Muscle layer of colon (tissue), 2 donors: ENCODE data around the gene SRPRB.

Source experiments
- H3K27ac ChIP-seq: one replicate; pipeline ENCODE4 v1.7.0; 2013; ENCODE audit warnings: low read depth, mild to moderate bottlenecking, low read length, moderate library complexity
- H3K27me3 ChIP-seq, 2 donors: one replicate each; pipeline ENCODE4 v1.7.0; 2013; ENCODE audit warnings: low read length in 2 of 2, mild to moderate bottlenecking in 2 of 2; ENCODE audit not compliant: insufficient read depth in 2 of 2, control insufficient read depth in 1 of 2
- H3K36me3 ChIP-seq: one replicate; pipeline ENCODE4 v1.7.0; 2013; ENCODE audit warnings: mild to moderate bottlenecking, low read length; ENCODE audit not compliant: insufficient read depth
- H3K4me1 ChIP-seq: one replicate; pipeline ENCODE4 v1.7.0; 2013; ENCODE audit warnings: mild to moderate bottlenecking, low read length; ENCODE audit not compliant: insufficient read depth
- H3K4me3 ChIP-seq, 2 donors: one replicate each; pipeline ENCODE4 v1.7.0; 2013; ENCODE audit warnings: low read length in 2 of 2, low read depth in 1 of 2, mild to moderate bottlenecking in 1 of 2, moderate library complexity in 1 of 2
- H3K9ac ChIP-seq: one replicate; pipeline ENCODE4 v1.7.0; 2013; ENCODE audit warnings: low read length
- H3K9me3 ChIP-seq: one replicate; pipeline ENCODE4 v1.7.0; 2013; ENCODE audit warnings: mild to moderate bottlenecking, low read length
- donor health status: abdominal sarcoma.
- donor health status: Adenocarcinoma of cecum.

Gene SRPRB

DNA sequence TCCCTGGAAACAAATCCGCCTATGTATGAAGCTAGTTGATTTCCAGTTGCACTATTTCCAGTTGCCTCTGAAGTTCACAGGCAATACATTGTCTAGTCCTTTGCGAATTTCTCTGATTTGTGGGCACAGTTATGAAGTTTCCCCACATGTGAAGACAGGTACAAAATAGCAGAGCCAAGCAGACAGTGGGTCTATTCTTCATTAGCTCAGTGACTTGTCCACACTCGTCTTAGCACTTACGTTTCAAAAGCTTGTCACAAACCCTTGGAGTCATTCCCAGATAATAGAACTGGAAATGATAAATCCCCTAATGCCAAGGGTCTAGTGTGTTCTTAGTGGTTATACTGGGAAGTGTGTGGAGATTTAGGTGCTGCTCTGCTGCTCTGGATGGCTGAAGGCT, 14.5 kb downstream of the SRPRB start:
- Histone ChIP-seq H3K4me1 (no peaks in the 10 kb centered on the region), H3K4me3 (no peak overlapping the region), H3K27me3 (no peaks in the 10 kb centered on the region), H3K27ac (no peak overlapping the region), H3K36me3 (peaks cover 47% of the 10 kb centered on the region), H3K9ac (no peak overlapping the region), H3K9me3 (no peaks in the 10 kb centered on the region)

DNA sequence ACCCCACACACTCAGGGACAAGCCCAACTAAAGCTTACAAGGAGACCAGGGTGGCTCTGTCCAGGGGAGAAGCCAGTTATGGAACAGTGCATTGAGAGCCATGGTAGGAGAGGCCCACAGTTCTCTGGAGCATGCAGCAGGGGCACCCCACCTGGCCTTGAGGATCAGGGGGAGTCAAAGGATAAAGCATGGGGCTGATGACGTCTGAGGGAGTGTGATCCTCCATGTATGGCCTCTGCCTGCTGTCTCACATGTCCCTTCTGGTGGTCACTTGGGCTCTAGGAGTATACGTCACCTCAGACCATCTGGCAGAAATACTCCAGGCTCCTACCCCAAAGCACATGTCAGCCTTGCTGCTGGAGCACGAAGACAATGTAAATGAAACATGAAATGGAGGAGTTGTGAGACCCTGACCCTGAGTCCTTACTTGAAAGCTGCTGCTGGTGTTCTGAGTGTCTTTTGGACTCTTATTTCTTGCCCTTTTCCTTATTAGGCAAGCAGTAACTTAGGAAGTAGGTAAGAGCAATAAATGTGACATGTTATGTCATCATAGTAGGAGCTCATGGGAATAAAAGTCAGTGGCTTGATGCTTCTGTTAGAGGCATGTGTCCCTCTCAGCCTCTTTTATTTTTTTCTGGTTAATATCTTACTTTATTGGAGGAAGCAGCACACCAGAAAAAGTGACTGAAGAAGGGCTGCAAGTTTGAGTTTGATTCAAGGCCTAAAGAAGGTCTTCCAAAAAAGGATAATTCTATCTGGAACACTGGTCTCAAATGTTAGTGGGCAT, 15.5 kb downstream of the SRPRB start:
- H3K27me3 ChIP-seq: no peaks in the 10 kb centered on the region
- H3K36me3 ChIP-seq: peaks cover 42% of the 10 kb centered on the region
- no peaks in the 10 kb centered on the region for H3K4me1 ChIP-seq
- H3K4me3 ChIP-seq: no peak overlapping the region
- no peak overlapping the region for H3K27ac ChIP-seq
- H3K9me3 ChIP-seq: no peaks in the 10 kb centered on the region
- no peak overlapping the region for H3K9ac ChIP-seq

DNA sequence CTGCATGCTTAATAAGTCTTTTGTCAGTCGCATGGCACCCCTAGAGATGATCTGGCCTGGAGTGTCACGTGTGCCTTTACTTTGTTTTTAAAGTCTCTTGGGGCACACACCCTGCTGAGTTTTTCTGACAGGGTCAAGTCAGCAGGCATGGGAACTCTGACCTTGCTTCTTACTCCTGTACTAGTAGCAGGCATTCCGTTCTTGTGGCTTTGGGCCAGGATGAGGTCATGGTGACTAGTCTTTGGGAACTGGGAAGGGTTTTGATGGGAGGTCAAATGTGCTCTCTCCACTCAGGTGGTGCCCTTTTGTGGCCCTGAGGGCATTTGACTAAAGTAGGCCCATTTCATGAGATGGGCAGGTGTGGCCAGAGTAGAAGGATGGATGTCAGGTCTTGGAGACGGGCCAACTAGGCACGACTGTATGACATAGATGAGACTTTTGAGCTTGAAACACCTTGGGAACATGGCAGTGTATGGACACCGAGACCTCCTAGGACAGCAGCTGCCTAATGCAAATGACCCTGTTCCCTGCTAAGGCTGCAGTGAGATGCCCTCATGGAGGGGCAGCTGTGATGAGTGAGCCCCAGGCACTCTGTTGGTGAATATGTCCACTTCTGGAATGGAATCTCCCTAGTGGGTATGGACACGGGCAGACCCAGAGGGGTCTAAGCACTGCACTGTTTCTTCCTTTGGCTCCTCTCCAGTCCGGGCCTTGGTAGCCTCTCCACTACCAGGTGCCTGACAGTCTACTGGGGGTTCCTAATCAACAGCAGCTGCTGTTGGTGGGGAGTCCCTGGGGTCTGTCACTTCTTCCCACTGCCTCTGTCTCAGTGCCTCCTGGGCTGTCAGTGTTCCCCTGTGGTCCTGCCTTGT, 16.4 kb downstream of the SRPRB start:
- Histone ChIP-seq H3K36me3 (peaks cover 42% of the 10 kb centered on the region), H3K4me1 (no peaks in the 10 kb centered on the region), H3K9me3 (no peaks in the 10 kb centered on the region), H3K9ac (no peak overlapping the region), H3K27ac (no peak overlapping the region), H3K27me3 (no peaks in the 10 kb centered on the region), H3K4me3 (no peak overlapping the region)

DNA sequence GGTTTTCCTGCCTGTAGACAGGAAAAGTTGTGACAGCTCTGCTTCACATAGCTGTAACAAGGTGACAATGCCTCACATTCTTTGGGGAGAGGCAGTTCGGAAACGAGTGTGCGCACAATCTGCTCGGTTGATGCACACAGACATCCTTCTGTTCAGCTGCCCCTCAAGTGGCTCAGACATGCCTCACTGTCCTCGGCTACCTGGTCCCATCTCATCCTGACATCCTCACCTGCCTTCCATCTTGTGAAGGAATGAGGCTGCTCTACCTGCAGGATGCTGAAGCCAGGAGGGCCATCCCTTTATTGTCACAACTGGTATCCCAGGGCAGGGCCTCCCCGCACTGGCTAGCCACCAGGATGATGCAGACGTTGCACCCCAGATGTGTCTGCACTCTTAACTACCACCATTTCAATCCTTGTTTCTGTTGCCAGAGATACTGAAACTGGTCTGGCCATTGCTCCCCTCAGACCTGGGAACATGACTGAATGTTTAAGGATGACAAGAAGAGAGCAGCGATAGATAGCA, 19.4 kb downstream of the SRPRB start:
- H3K4me1 ChIP-seq: no peaks in the 10 kb centered on the region
- peaks cover 29% of the 10 kb centered on the region for H3K36me3 ChIP-seq
- no peak overlapping the region for H3K27ac ChIP-seq
- no peaks in the 10 kb centered on the region for H3K27me3 ChIP-seq
- H3K9me3 ChIP-seq: no peaks in the 10 kb centered on the region
- H3K9ac ChIP-seq: no peak overlapping the region
- no peak overlapping the region for H3K4me3 ChIP-seq

DNA sequence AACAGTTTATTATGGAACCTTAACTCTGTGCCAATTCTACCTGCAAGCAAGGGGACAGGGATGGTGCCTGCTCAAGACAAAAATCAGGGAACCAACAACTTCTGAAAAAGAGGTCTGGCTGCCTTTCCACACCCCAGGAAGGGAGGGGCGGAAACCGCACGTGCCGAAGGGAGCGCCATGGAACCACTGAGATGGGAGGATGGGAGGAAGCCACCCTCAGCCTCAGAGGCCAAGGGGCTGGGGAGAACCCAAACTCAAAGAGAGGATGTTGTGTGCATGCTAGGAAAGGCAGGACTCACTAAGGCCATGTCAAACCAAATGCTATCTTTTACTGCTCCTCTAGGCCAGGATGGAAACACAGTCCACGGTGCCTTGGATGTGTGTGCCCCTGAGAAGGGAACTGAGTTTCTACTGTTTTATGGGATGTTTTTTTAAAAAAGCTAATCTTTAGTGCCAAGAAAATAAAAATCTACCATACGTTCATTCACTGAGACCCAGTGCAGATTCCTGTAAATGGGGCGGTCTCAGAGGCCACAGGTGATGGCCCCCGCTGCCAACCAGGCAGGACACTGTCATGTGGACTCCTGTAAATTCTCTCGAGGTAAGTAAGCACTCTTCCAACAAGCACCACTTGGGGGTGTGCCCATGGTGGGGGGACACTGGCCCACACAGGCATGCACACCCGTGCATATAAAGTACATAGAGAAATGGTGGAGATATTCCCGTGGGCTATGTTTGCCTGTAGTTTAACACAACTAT, 20.5 kb downstream of the SRPRB start:
- no peak overlapping the region for H3K27ac ChIP-seq
- H3K36me3 ChIP-seq: peaks cover 20% of the 10 kb centered on the region
- no peaks in the 10 kb centered on the region for H3K9me3 ChIP-seq
- no peak overlapping the region for H3K9ac ChIP-seq
- no peaks in the 10 kb centered on the region for H3K27me3 ChIP-seq
- H3K4me1 ChIP-seq: no peaks in the 10 kb centered on the region
- H3K4me3 ChIP-seq: no peak overlapping the region

DNA sequence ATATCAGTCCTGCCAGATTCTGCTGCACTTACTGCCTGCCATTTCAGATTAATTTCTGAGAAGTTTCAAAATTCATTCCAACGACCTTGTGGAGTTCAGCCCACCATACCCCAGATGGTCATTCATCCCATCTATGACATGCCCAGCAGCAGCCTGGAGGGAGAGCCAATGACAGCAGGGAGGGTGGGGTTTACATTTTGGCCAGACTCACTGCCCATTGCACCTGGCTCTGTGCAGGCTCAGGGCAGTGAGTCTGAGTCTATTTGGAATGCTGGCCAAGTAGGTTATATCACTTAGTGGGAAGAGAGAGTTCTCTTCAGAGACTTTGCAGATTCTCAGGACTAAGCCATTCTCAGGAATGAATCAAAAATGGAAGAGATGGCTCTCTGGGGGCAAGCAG, 21.5 kb downstream of the SRPRB start:
- no peak overlapping the region for H3K9ac ChIP-seq
- peaks cover 12% of the 10 kb centered on the region for H3K36me3 ChIP-seq
- no peaks in the 10 kb centered on the region for H3K27me3 ChIP-seq

DNA sequence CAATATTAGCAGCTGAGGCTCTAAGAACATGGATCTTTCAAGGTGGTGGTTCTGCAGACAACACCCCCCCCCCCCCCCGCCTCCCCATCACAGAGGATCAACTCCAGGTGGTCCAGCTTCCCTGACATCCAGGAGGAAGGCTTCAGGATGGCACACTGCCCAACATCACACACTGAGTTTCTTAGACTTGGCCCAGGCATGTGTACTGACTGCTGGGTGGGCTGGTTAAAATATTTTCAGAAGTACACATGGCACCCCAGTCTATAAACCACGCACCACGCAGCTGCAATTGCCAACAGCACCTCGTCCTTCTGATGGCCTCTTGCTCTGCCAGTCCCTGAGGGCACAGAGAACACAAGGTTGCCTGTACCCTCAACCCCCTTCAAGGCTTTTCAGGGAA, 22.1 kb downstream of the SRPRB start:
- no peak overlapping the region for H3K27ac ChIP-seq
- no peak overlapping the region for H3K9ac ChIP-seq
- H3K36me3 ChIP-seq: peaks cover 6% of the 10 kb centered on the region
- no peaks in the 10 kb centered on the region for H3K9me3 ChIP-seq
- no peak overlapping the region for H3K4me3 ChIP-seq
- H3K4me1 ChIP-seq: no peaks in the 10 kb centered on the region
- H3K27me3 ChIP-seq: no peaks in the 10 kb centered on the region

More for the DNA sequence above, 21.5 kb downstream of the SRPRB start:
- H3K4me3 ChIP-seq: no peak overlapping the region
- H3K27ac ChIP-seq: no peak overlapping the region
- no peaks in the 10 kb centered on the region for H3K9me3 ChIP-seq
- no peaks in the 10 kb centered on the region for H3K4me1 ChIP-seq

DNA sequence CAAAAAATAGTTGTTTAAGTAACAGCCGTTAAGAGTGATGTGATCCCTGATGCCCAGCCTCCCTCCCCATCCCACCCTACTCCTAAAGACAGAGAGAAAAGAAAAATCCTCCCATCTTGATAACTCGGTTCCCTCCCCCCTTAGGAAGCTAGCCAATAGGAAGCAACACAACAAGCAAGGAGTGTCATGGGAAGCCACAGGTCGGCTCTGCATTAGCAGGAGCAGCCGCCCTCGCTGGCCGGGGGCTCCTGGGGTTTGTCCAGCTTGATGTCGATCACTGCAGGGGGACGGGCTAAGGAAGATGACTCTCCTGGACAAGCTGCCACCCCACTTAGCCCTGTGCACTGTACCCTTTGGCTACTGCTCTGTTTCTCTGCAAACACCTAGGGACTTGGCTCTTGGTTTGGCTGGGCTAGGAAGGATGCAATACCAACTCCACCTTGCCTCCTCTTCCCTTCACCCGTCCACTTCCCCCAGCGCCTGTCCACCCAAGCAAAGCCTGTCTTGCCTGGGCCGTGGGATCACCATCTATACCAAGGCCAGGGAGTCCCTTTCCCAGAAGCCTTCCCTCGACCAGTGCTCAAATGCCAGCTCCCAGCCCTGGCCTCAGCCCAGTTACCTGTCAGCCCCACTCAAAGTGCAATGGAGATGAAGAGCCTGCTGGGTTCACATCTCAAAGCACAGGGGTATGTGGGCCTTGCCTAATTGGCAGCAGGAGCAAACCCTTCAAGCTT, 23.1 kb downstream of the SRPRB start:
- Histone ChIP-seq H3K27me3 (no peaks in the 10 kb centered on the region), H3K36me3 (peaks cover 5% of the 10 kb centered on the region), H3K4me3 (no peak overlapping the region), H3K27ac (no peak overlapping the region), H3K9ac (no peak overlapping the region), H3K9me3 (no peaks in the 10 kb centered on the region), H3K4me1 (no peaks in the 10 kb centered on the region)

DNA sequence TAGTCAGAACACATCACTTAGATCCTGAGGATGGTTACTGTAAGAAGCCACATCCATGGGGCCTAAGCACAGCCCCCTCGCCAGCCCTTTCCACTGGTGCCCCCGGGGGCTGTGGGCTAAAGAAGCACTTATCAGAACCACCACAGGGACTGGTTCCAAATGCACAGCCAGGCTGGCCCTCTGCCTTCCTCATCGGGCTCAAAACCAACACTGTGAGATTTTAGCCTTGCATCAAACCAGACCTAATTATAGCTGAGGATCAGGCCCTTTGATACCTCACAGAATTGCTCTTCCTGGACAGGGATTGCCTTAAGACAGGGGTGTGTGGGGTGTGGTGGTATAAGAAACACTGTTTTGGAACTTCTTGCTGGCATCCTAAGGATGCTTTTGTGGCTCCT, 23.7 kb downstream of the SRPRB start:
- Histone ChIP-seq H3K4me3 (no peak overlapping the region), H3K27ac (no peak overlapping the region), H3K36me3 (no peaks in the 10 kb centered on the region), H3K9me3 (no peaks in the 10 kb centered on the region), H3K9ac (no peak overlapping the region), H3K27me3 (no peaks in the 10 kb centered on the region), H3K4me1 (no peaks in the 10 kb centered on the region)

DNA sequence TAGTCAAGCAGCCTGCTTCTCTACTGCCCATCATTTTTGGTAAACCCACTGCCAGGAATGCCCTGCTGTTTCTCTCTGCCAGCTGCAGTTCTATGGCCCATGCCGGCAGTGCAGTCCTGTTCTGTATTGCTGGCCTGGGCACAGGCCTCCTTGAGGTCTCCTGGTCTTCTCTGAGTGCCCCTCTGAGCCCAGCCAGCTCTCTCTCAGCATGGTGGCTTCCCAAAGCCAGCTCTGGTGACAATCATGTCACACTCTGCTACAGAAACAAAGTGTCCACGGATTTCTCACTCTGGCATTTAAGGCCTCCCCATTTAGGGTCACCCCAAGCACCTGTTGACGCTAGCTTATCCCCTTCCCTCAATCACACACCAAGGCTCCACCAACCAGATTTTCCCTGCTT, 24.5 kb downstream of the SRPRB start:
- Histone ChIP-seq H3K36me3 (no peaks in the 10 kb centered on the region), H3K9me3 (no peaks in the 10 kb centered on the region), H3K4me1 (no peaks in the 10 kb centered on the region), H3K27ac (no peak overlapping the region), H3K9ac (no peak overlapping the region), H3K27me3 (no peaks in the 10 kb centered on the region), H3K4me3 (no peak overlapping the region)
